Tibial nerve (tissue), 4 donors: ENCODE data around the gene GRIK3.

ENCODE experiments used
- CTCF ChIP-seq, 5 experiments: fragments of 200-600 bp in 3 of 5; fragments of 450-650 bp in 2 of 5; sonication (generic) in 3 of 5; IDR thresholded peaks; one replicate each; pipeline ENCODE4 v1.5.1; 2016 to 2019; ENCODE audit warnings: antibody characterized with exemption in 5 of 5, mild to moderate bottlenecking in 3 of 5, moderate library complexity in 2 of 5
- EP300 ChIP-seq, 2 donors: sonication (generic); formaldehyde crosslinking; IDR thresholded peaks; one replicate each; pipeline ENCODE4 v1.6.1; 2017; ENCODE audit warnings: antibody characterized with exemption in 2 of 2, mild to moderate bottlenecking in 1 of 2
- POLR2A ChIP-seq, 2 donors: fragments of 450-650 bp; IDR thresholded peaks; one replicate each; pipeline ENCODE4 v1.6.1; 2017; ENCODE audit warnings: antibody characterized with exemption in 2 of 2, mild to moderate bottlenecking in 2 of 2, moderate library complexity in 2 of 2

- TF ChIP-seq EP300 (IDR thresholded peaks at IDR 0.05) (no peak), POLR2A (IDR thresholded peaks at IDR 0.05) (no peak), CTCF (IDR thresholded peaks at IDR 0.05) (no peak)
Measured at GRCh38 chr1:36953061-36953460, 81.3 kb downstream of the GRIK3 start.
